Activated CD4-positive, alpha-beta T cell treated with anti-CD3 and anti-CD28 coated beads, Interleukin-2, amount 50 U/mL, for 4 hours (primary cell): ENCODE data around the gene SPATA6.

Experiments used
- DNase-seq, 2 experiments: peaks; one replicate each; pipeline ENCODE4 v3.0.0-alpha.2; 2020

SPATA6 gene

DNA sequence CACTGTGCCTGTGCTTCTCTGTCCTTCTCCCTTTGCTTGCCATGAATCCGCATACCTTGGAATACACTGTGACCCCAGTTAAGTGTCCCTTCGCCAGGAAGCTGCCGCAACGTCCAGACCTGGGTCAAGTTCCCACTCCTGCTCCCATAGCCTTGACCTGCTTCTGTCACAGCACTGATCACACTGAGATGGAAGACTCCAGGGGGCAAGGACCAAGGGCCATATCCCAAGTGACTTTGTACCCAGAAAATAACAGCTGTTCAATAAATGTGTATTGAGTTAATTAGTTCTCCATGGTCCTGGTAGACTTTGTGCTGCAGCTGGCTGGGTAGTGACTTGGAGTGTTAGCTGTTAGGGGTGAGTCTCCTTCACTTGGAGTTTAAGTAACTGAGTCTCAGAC lies 223.6 kb downstream of the SPATA6 start:
- DNase-seq: no peak

DNA sequence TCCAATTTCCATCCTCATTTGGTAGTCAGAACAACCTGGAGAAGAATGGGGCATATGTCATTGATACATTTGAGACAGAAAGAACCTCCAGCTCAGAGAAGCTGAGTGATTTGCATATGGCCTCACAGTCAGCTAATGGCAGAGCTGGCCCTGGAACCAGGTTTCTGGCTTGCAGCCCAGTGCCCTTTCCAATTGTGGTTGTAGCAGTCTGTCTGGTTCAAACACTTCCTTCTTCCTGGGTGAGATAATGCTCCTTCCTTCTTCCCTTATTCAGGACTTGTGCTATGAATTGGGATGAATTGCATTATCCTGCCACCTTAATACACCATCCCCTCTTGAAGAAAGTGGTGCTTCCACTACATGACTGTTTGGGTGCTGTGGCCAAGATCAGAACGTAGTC lies 225.3 kb downstream of the SPATA6 start:
- no peak for DNase-seq
